ENCODE measurements around the gene SYNDIG1L. TPM values are rescaled to one million over a fixed set of nuclear protein-coding genes. Genes with fewer than 3 reads are reported as not detected.

The SYNDIG1L gene
- total RNA-seq, result under 1 TPM in 2 of 4 donors, not detected in 2; 0.09 to 0.28 TPM
- 0.07 TPM for polyA plus RNA-seq
- long read RNA-seq, donor 1, result 0 reads
- long read RNA-seq, donor 2, result 0 reads
- long read RNA-seq, donor 3, partial matches to known transcripts, result 1 of 5 reads
- long read RNA-seq, donor 3, other reads (novel, unspliced or antisense), result 1 of 5 reads
- long read RNA-seq, donor 4, result 0 reads

GRCh38 chr14:74426202-74426582 is at the start of gene SYNDIG1L:
SYNDIG1L (minus strand) TSS chr14:74426210; CDS start chr14:74409744, 16,466 bp downstream.
- no peaks in the 10 kb centered on the region for H3K27me3 ChIP-seq (ENCODE audit: control insufficient read depth, insufficient read depth)
- intact Hi-C loops (cut with DNase I), result no loop called here
- 2% methylated on average over 33 of the region's 33 CpGs for WGBS
- peaks cover 4% of the 10 kb centered on the region for H3K4me1 ChIP-seq (ENCODE audit: control insufficient read depth, insufficient read depth, low read length)
- H3K27ac ChIP-seq (ENCODE audit: low read length), result no peak within 1 kb of the TSS
- ATAC-seq (no peak), DNase-seq (no peak)
- no peaks in the 10 kb centered on the region for H3K9me3 ChIP-seq (ENCODE audit: control insufficient read depth, low read length)
- H3K4me3 ChIP-seq (ENCODE audit: low read length), result peak within 1 kb of the TSS; percentile 42

- no peak overlapping the region for H3K4me3 ChIP-seq (ENCODE audit: low read length)
- H3K27me3 ChIP-seq (ENCODE audit: control insufficient read depth, insufficient read depth), result no peaks in the 10 kb centered on the region
- ATAC-seq (peak; percentile 38 to 57), DNase-seq (no peak)
- WGBS, result 44% methylated on average over 3 of the region's 3 CpGs
- H3K9me3 ChIP-seq (ENCODE audit: control insufficient read depth, low read length), result no peaks in the 10 kb centered on the region
- H3K4me1 ChIP-seq (ENCODE audit: control insufficient read depth, insufficient read depth, low read length), result no peaks in the 10 kb centered on the region
- H3K27ac ChIP-seq (ENCODE audit: low read length), result no peak overlapping the region
- intact Hi-C loops (cut with DNase I), result loop anchor here in 3 of 4 donors (5.0 kb wide), 1 partner anchor 113 kb away; no protein-coding TSS in a partner anchor
Observed at GRCh38 chr14:74475678-74476077, 49.7 kb upstream of the SYNDIG1L start.

- no peak for ATAC-seq
- Histone ChIP-seq H3K27ac (ENCODE audit: low read length) (no peak overlapping the region), H3K4me1 (ENCODE audit: control insufficient read depth, insufficient read depth, low read length) (no peaks in the 10 kb centered on the region), H3K4me3 (ENCODE audit: low read length) (no peak overlapping the region), H3K9me3 (ENCODE audit: control insufficient read depth, low read length) (no peaks in the 10 kb centered on the region), H3K27me3 (ENCODE audit: control insufficient read depth, insufficient read depth) (no peaks in the 10 kb centered on the region)
- intact Hi-C loops (cut with DNase I), result no loop called here
- DNase-seq, result no peak
- WGBS, result 73% methylated on average over 2 of the region's 2 CpGs
Observed at GRCh38 chr14:74474376-74474775, 48.4 kb upstream of the SYNDIG1L start.

GRCh38 chr14:74472601-74473000 is 46.6 kb upstream of the SYNDIG1L start:
- H3K4me1 ChIP-seq (ENCODE audit: control insufficient read depth, insufficient read depth, low read length), result no peaks in the 10 kb centered on the region
- no peak for DNase-seq
- H3K9me3 ChIP-seq (ENCODE audit: control insufficient read depth, low read length), result no peaks in the 10 kb centered on the region
- no peak for ATAC-seq
- H3K27ac ChIP-seq (ENCODE audit: low read length), result no peak overlapping the region
- no peak overlapping the region for H3K4me3 ChIP-seq (ENCODE audit: low read length)
- intact Hi-C loops (cut with DNase I), result no loop called here
- 90% methylated on average over 2 of the region's 2 CpGs for WGBS
- H3K27me3 ChIP-seq (ENCODE audit: control insufficient read depth, insufficient read depth), result no peaks in the 10 kb centered on the region

- Histone ChIP-seq H3K27ac (ENCODE audit: low read length) (peak overlapping the region; percentile 6), H3K4me1 (ENCODE audit: control insufficient read depth, insufficient read depth, low read length) (no peaks in the 10 kb centered on the region), H3K4me3 (ENCODE audit: low read length) (no peak overlapping the region), H3K9me3 (ENCODE audit: control insufficient read depth, low read length) (no peaks in the 10 kb centered on the region), H3K27me3 (ENCODE audit: control insufficient read depth, insufficient read depth) (no peaks in the 10 kb centered on the region)
- 77% methylated on average over 7 of the region's 7 CpGs for WGBS
- intact Hi-C loops (cut with DNase I), result no loop called here
- ATAC-seq (no peak), DNase-seq (no peak)
Observed at GRCh38 chr14:74469548-74470518, 43.8 kb upstream of the SYNDIG1L start.

- 90% methylated on average over 3 of the region's 3 CpGs for WGBS
- no peak for DNase-seq
- Histone ChIP-seq H3K27ac (ENCODE audit: low read length) (no peak overlapping the region), H3K4me3 (ENCODE audit: low read length) (no peak overlapping the region), H3K9me3 (ENCODE audit: control insufficient read depth, low read length) (no peaks in the 10 kb centered on the region), H3K4me1 (ENCODE audit: control insufficient read depth, insufficient read depth, low read length) (no peaks in the 10 kb centered on the region), H3K27me3 (ENCODE audit: control insufficient read depth, insufficient read depth) (no peaks in the 10 kb centered on the region)
- no peak for ATAC-seq
- intact Hi-C loops (cut with DNase I), result no loop called here
Observed at GRCh38 chr14:74468513-74468912, 42.5 kb upstream of the SYNDIG1L start.

GRCh38 chr14:74465335-74465734 is 39.3 kb upstream of the SYNDIG1L start:
- WGBS, result 90% methylated on average over 2 of the region's 2 CpGs
- H3K4me3 ChIP-seq (ENCODE audit: low read length), result no peak overlapping the region
- no peak for DNase-seq
- no peaks in the 10 kb centered on the region for H3K9me3 ChIP-seq (ENCODE audit: control insufficient read depth, low read length)
- H3K27me3 ChIP-seq (ENCODE audit: control insufficient read depth, insufficient read depth), result no peaks in the 10 kb centered on the region
- intact Hi-C loops (cut with DNase I), result no loop called here
- ATAC-seq, result no peak
- no peak overlapping the region for H3K27ac ChIP-seq (ENCODE audit: low read length)
- H3K4me1 ChIP-seq (ENCODE audit: control insufficient read depth, insufficient read depth, low read length), result no peaks in the 10 kb centered on the region

- Histone ChIP-seq H3K9me3 (ENCODE audit: control insufficient read depth, low read length) (no peaks in the 10 kb centered on the region), H3K27me3 (ENCODE audit: control insufficient read depth, insufficient read depth) (no peaks in the 10 kb centered on the region), H3K4me3 (ENCODE audit: low read length) (no peak overlapping the region), H3K4me1 (ENCODE audit: control insufficient read depth, insufficient read depth, low read length) (no peaks in the 10 kb centered on the region), H3K27ac (ENCODE audit: low read length) (no peak overlapping the region)
- intact Hi-C loops (cut with DNase I), result no loop called here
- no peak for ATAC-seq
- no peak for DNase-seq
- 88% methylated on average over 3 of the region's 3 CpGs for WGBS
Observed at GRCh38 chr14:74464785-74465184, 38.8 kb upstream of the SYNDIG1L start.

- H3K4me3 ChIP-seq (ENCODE audit: low read length), result no peak overlapping the region
- intact Hi-C loops (cut with DNase I), result no loop called here
- H3K27me3 ChIP-seq (ENCODE audit: control insufficient read depth, insufficient read depth), result no peaks in the 10 kb centered on the region
- 91% methylated on average over 5 of the region's 5 CpGs for WGBS
- no peaks in the 10 kb centered on the region for H3K4me1 ChIP-seq (ENCODE audit: control insufficient read depth, insufficient read depth, low read length)
- DNase-seq (no peak), ATAC-seq (no peak)
- H3K27ac ChIP-seq (ENCODE audit: low read length), result no peak overlapping the region
- H3K9me3 ChIP-seq (ENCODE audit: control insufficient read depth, low read length), result no peaks in the 10 kb centered on the region
Observed at GRCh38 chr14:74463697-74464096, 37.7 kb upstream of the SYNDIG1L start.

GRCh38 chr14:74462993-74463392 is 37.0 kb upstream of the SYNDIG1L start:
- Histone ChIP-seq H3K27me3 (ENCODE audit: control insufficient read depth, insufficient read depth) (no peaks in the 10 kb centered on the region), H3K9me3 (ENCODE audit: control insufficient read depth, low read length) (no peaks in the 10 kb centered on the region), H3K27ac (ENCODE audit: low read length) (no peak overlapping the region), H3K4me3 (ENCODE audit: low read length) (no peak overlapping the region), H3K4me1 (ENCODE audit: control insufficient read depth, insufficient read depth, low read length) (no peaks in the 10 kb centered on the region)
- 98% methylated on average over 3 of the region's 3 CpGs for WGBS
- intact Hi-C loops (cut with DNase I), result no loop called here
- no peak for DNase-seq
- ATAC-seq, result no peak

- DNase-seq (no peak), ATAC-seq (no peak)
- Histone ChIP-seq H3K27me3 (ENCODE audit: control insufficient read depth, insufficient read depth) (no peaks in the 10 kb centered on the region), H3K27ac (ENCODE audit: low read length) (no peak overlapping the region), H3K4me3 (ENCODE audit: low read length) (no peak overlapping the region), H3K9me3 (ENCODE audit: control insufficient read depth, low read length) (no peaks in the 10 kb centered on the region), H3K4me1 (ENCODE audit: control insufficient read depth, insufficient read depth, low read length) (no peaks in the 10 kb centered on the region)
- WGBS, result 76% methylated on average over 6 of the region's 6 CpGs
- intact Hi-C loops (cut with DNase I), result no loop called here
Observed at GRCh38 chr14:74459976-74460375, 34.0 kb upstream of the SYNDIG1L start.

Measured in right cardiac atrium (tissue), 5 donors.